NB4 (cell line): Measurements from ENCODE around the gene CPVL.

Source experiments
- DNase-seq: peaks from one replicate; pipeline ENCODE4 v3.0.0; 2010; ENCODE audit warnings: low read depth
- H3K4me3 ChIP-seq: one replicate; pipeline ENCODE4 v1.5.1; 2011; ENCODE audit warnings: mild to moderate bottlenecking, low read depth, low read length, moderate library complexity
- MYC ChIP-seq: IDR thresholded peaks from 2 replicates; pipeline ENCODE4 v1.6.1; 2011; ENCODE audit warnings: low read depth, low read length
- POLR2A ChIP-seq: IDR thresholded peaks from 2 replicates; pipeline ENCODE4 v1.6.1; 2011; ENCODE audit warnings: mild to moderate bottlenecking; ENCODE audit not compliant: insufficient read length; ENCODE audit errors: extremely low read depth
- TF ChIP-seq, protein P1 (sequence below): IDR thresholded peaks from 2 replicates; pipeline ENCODE4 v1.6.1; 2011; ENCODE audit warnings: low read depth, low read length
- TF ChIP-seq, protein P2 (sequence below): IDR thresholded peaks from one replicate; pipeline ENCODE4 v1.5.1; 2012; ENCODE audit warnings: low read depth, low read length

CPVL gene

DNA sequence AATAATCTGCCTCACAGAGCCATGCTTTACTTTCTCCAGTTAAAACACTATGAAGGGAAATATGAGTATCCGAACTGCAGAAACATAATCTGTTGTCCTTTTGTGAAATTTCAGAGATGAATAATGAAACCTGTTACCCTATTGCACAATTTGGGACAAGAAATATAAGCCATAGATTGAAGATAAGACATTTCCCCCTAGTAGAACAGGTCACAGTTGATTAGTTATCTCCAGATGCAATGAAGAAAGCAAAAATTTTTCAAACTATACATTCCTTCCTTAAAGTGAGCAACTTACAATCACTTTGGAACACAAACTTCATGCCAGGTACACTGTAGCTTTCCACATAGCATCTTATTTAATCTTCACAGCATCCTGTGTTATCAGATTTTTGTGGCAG lies 46.0 kb upstream of the CPVL start:
- no peak overlapping the region for H3K4me3 ChIP-seq
- TF ChIP-seq, protein P1, sequence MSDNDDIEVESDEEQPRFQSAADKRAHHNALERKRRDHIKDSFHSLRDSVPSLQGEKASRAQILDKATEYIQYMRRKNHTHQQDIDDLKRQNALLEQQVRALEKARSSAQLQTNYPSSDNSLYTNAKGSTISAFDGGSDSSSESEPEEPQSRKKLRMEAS: no peak
- TF ChIP-seq, protein P2, sequence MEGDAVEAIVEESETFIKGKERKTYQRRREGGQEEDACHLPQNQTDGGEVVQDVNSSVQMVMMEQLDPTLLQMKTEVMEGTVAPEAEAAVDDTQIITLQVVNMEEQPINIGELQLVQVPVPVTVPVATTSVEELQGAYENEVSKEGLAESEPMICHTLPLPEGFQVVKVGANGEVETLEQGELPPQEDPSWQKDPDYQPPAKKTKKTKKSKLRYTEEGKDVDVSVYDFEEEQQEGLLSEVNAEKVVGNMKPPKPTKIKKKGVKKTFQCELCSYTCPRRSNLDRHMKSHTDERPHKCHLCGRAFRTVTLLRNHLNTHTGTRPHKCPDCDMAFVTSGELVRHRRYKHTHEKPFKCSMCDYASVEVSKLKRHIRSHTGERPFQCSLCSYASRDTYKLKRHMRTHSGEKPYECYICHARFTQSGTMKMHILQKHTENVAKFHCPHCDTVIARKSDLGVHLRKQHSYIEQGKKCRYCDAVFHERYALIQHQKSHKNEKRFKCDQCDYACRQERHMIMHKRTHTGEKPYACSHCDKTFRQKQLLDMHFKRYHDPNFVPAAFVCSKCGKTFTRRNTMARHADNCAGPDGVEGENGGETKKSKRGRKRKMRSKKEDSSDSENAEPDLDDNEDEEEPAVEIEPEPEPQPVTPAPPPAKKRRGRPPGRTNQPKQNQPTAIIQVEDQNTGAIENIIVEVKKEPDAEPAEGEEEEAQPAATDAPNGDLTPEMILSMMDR: no peak
- TF ChIP-seq POLR2A (no peak), MYC (no peak)

DNA sequence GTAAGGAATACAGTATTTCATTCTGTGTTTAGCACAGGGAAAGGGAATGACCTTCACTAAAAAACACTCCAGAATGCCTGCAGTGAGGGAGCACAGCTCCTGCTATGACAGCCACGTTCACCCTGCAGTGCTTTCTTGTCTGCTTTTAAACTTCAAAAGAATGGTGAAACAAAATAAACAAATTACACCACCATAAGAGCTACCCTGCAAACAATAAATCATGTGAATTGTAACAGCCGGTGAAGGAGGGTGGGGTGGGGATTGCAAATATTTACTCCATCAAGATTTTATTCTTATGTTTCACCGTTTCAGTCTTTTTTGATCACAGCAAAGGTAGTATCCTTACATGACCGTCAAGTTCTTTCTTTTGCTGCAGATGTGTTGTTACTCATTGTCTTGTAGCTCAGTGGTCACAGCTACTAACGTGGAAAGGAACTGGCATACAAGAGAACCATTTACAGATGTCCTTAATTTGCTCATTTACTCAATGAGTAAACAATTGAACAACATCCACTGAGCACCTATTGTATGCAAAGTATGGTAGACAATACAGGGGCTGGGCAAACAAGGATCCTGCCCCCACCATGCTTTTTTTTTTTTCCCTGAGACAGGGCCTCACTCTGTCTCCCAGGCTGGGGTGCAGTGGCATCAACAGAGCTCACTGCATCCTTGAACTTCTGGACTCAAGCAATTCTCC lies 44.2 kb upstream of the CPVL start:
- H3K4me3 ChIP-seq: no peak overlapping the region
- TF ChIP-seq, protein P2: no peak
- TF ChIP-seq, protein P1: no peak
- TF ChIP-seq POLR2A: no peak
- no peak for DNase-seq

More for the DNA sequence above, 46.0 kb upstream of the CPVL start:
- no peak for DNase-seq

DNA sequence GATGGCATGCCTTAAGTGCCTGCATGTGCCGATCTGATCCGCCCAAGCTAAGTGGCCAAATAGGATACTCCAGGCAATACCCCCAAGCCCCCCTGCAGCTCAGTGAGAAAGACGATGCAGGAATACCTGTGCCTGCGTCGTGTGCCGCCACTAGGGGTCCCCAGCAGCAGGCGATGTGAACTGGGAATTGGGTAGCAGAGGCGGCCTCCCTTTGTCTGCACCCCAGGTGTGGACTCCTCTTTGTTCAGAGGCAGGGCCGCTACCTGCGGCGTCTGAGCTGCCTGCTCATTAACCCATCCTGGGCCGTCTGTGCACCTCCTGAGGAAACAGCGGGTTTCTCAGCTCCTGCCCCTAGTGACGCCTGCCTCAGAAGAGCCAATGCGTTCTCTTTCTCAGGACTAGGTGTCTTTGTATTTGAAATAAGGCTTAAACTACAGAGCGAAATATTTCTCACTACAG lies 43.4 kb upstream of the CPVL start:
- DNase-seq: peak; percentile 54
- TF ChIP-seq, protein P2: peak; percentile 89
- TF ChIP-seq POLR2A: no peak
- H3K4me3 ChIP-seq: no peak overlapping the region

DNA sequence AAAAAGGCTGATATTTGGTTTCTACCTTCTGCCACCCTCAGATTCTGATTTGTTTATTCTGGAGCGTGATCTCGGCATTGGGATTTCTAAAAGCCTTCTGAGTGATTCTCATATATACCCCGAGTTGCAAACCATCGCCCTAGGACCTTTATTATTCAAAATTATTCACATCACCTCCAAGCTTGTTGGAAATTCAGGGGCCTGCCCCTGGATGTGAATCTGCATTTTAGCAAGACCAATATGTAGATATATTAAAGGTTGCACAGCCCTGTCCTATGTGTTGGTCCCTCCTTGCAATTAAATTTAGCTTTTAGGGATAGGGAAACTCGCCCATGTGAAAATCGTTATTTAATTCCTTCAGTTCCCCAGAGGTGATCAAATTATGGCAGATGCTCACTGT lies 39.3 kb upstream of the CPVL start:
- TF ChIP-seq, protein P2: no peak
- TF ChIP-seq MYC (no peak), POLR2A (no peak)
- TF ChIP-seq, protein P1: no peak
- DNase-seq: no peak
- no peak overlapping the region for H3K4me3 ChIP-seq

DNA sequence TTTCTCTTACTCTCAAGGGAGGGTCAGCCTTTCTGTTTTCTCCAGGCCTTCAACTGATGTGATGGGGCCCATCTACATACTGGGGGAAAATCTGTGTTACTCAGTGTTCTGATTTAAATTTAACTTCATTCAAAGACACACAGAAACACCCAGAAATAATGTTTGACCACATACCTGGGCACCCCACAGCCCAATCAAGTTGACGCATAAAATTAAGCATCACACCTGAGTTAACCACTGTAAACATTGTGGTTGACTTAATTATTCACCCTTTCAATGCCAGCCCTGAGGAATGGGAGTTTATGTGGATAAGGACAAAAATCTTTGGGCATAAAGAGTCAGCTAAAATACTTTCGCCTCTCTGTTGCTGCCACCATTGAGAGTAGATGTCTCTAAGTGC lies 38.3 kb upstream of the CPVL start:
- TF ChIP-seq, protein P1: no peak
- TF ChIP-seq POLR2A: no peak
- TF ChIP-seq, protein P2: no peak
- no peak for TF ChIP-seq MYC
- no peak overlapping the region for H3K4me3 ChIP-seq
- DNase-seq: no peak
